GM21786 (cell line): ENCODE data around the gene FCHSD2.
"Not testable (repeated sequence)": the region's sequence is repeated elsewhere in the genome, so short reads cannot be mapped to it uniquely, and the experiment has no call there.

Experiments used
- ATAC-seq: cut with Tn5 transposase; IDR thresholded peaks from one replicate; pipeline ENCODE4 v1.9.1; 2021; ENCODE audit not compliant: unreplicated experiment

Gene FCHSD2

GRCh38 chr11:73017024-73017751 lies 124.9 kb downstream of the FCHSD2 start:
- ATAC-seq = no peak

DNA sequence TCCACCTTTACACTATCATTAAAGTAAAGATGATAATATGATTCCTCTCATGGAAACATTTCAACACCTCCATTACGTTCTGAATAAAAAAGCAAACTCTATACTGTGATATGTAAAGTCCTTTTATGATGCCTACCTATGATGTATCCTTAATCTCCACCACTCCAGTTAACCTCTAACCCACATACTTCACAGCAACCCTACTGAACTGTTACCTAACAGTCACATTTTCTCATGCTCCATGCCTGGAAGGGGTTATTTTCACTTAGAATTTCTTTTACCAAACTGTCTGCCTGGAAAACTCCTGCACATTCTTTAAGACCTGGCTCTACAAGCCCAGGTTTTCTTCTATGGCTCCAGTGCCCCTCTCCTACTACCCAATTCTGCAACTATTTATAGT lies 129.1 kb downstream of the FCHSD2 start:
- ATAC-seq = no peak

- ATAC-seq = no peak
These were observed 129.8 kb downstream of the FCHSD2 start for GRCh38 chr11:73012121-73012863.

DNA sequence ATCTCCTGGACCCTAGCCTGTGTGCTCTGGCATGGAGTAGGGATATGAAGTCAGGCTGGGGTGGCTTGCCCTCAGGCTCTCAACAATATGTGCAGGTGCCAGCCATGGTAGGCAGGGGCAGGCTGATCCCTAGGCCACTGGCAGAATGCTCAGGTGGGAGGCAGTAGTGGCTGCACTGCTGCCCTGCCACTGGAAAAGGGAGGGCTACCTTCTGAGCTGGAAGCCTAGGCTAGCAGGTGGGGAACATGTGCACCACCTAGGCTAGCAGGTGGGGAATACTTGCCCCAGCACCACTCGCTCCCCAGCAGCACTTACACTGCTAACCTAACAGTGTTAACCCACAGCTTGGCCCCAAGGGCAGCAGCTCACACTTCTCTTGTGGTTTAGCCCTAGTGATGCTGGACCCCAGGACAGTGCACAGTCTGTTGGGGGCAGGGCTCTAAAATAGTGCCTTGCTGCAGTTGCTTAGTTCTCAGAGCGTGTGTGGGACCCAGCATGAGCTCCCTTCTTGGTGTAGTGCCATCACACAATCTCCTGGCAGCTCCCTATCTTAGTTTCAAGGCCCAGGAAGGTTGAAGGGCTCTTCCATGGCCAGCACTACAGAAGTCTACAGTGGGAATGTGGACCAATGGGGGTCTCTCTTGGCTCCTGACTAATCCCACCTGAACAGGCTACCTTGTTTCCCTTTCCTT lies 130.8 kb downstream of the FCHSD2 start:
- no peak for ATAC-seq

GRCh38 chr11:73009972-73010371 lies 132.1 kb downstream of the FCHSD2 start:
- no peak for ATAC-seq

DNA sequence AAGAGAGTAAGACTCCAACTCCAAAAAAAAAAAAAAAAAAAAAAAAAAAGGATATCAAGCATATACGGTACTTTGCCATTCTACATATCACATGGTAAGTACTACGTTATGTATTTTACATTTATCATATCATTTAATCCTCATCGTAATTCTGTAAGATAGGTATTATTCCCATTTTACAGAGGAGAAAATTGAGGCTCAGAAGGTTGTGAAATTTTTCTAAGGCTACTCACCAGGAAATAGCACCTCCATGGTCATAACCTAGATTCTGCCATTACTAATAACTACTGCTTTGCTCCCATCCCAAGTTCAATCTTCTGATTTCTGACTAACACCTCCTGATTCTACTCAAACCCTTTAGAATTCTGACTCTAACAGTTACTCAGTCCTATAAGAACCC lies 138.0 kb downstream of the FCHSD2 start:
- no peak for ATAC-seq

- no peak for ATAC-seq
These were observed 139.0 kb downstream of the FCHSD2 start for GRCh38 chr11:73003088-73003487.

GRCh38 chr11:73002214-73002613 lies 139.9 kb downstream of the FCHSD2 start:
- ATAC-seq = no peak

DNA sequence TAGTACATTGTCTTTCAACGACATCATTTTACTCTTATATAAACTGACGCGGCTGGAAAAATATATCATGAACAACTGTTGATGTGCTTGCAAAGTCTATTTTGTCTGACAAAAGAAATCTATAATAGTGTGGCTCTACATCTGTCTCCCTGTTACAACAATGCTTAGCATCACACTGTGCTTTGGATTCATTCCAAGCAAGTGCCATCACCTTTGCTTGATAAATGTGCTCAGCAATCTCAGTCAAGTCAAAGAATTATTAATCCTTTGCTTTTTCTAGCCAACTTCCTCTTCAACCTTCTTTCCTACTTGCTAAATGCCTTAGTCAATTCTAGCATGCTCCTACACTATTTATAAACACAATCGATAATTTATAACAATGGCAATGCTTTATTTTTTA lies 140.5 kb downstream of the FCHSD2 start:
- ATAC-seq = no peak

GRCh38 chr11:72998676-72999075 lies 143.4 kb downstream of the FCHSD2 start:
- ATAC-seq = no peak

- ATAC-seq = no peak
These were observed 145.2 kb downstream of the FCHSD2 start for GRCh38 chr11:72996959-72997358.

DNA sequence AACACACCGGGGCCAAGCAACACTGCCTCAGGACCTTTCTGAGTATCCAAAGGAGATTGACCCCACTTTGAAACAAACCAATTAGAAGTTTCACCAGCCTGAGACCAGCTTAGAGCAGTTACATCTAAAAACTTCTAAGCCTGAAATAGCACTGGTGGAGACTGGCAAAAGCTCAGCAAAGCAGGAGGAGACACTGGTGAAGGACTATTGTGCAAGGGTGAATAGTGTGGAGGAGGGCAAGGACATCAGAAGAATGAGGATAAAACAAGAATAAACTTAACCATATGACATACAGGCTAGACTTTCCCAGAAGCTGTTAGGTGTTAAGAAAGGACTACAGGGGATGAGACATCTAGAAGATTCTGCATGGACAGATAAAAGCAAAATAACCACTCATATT lies 152.4 kb downstream of the FCHSD2 start:
- no peak for ATAC-seq

GRCh38 chr11:72988821-72989220 lies 153.3 kb downstream of the FCHSD2 start:
- no peak for ATAC-seq

GRCh38 chr11:72985645-72986044 lies 156.5 kb downstream of the FCHSD2 start:
- no peak for ATAC-seq

DNA sequence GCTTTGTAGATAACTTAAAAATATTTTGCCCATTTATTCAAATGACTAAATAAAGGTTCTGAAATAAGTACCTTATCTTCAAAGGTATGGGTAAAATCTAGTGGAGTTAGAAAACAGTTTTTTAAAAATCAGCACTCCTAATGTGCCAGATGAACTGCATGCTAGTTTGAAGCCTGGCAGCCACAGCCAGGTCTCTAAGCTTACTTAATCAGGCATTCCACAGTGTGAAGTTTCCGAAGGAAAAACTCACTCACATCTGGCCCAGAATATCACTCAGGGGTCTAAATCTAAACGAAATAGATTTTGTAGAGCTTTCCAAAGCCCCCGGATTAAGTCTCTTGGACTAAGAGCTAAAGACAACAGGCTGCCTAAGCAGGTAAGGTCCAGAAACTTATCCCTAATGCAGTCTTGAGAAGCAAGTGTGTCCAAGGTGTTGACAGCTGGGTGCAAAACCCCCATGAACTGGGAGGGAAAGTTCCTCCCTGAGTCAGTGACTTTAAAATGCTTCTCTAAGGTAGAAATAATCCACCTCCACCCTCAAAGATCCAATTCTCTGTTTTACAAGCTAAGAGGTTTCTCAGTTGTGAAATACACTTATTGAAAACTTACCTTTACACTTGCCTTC lies 157.6 kb downstream of the FCHSD2 start:
- ATAC-seq = no peak

DNA sequence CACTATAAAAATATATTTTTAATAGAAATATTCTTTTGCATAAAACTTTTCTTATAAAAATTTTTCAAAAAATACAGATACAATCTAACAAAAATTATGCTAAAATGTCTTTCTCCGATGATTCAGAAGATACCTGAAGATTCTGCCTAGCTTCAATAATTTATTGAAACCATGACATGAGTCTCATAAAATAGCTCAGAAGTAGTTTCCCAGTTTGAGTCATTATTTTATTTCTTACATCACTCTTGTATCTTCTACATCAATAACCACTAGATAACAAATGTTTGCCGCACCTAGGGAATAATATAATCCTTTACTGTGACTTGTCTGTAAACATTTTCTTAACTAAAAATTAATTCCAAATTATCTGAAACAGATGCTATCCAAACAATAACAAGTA lies 158.6 kb downstream of the FCHSD2 start:
- no peak for ATAC-seq

- ATAC-seq = no peak
These were observed 160.0 kb downstream of the FCHSD2 start for GRCh38 chr11:72981971-72982685.

DNA sequence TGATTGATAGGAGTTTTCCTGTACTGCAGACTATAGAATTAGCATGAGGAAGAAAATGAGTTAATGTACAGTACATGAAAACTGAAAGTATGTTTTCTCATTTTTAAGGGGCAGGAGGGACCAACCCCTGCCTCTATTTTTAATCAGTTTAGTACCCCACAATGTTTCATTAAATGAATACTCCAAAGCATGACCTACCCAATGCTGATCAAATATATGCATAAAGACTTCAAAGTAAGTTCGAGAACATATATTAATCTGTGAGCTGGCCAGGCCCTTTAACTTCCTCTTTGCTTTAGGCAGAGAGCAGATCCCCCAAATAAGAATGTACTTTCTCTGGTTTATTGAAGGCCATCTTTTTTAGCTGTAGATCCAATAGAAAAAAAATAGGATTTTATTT lies 161.0 kb downstream of the FCHSD2 start:
- no peak for ATAC-seq

- not testable (repeated sequence) for ATAC-seq
These were observed 164.3 kb downstream of the FCHSD2 start for GRCh38 chr11:72977782-72978181.

DNA sequence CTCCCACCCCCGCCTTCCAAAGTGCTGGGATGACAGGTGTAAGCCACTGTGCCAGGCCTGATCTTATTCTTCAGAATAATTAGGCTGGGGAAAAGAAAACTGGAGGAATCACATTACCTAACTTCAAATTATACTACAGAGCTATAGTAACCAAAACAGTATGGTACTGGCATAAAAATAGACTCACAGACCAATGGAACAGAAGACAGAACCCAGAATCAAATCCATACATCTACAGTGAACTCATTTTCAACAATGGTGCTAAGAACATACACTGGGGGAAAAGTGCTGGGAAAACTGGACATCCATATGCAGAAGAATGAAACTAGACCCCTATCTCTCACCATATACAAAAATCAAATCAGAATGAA lies 165.6 kb downstream of the FCHSD2 start:
- not testable (repeated sequence) for ATAC-seq
